ENCODE results near the gene GATAD1. TPM values are rescaled to one million over a fixed set of nuclear protein-coding genes. Genes with fewer than 3 reads are reported as not detected.

GATAD1 gene
- total and polyA plus RNA-seq, 2 of the 13 experiments (the other 11 are each of a cell fraction or from before 2014, with no cell fraction given), result 20.6 to 42.1 TPM

- no peak for TF ChIP-seq ZHX1 (CRISPR knock-in tag; IDR thresholded peaks at IDR 0.05; ENCODE audit: low read depth)
Observed at GRCh38 chr7:92460510-92460909, 13.2 kb downstream of the GATAD1 start (continued).

GRCh38 chr7:92461027-92462003, 14.0 kb downstream of the GATAD1 start:
- BruUV-seq (replicated peaks), result no TSS peak
- Histone ChIP-seq H2AFZ (ENCODE audit: low read length) (no peak overlapping the region), H3K27me3 (ENCODE audit: control insufficient read depth in 1 of 2, insufficient read depth in 2 of 2, low read length in 2 of 2) (no peaks in the 10 kb centered on the region), H3K27ac (ENCODE audit: extremely low read length, insufficient read depth, low read length) (no peak overlapping the region), H3K4me1 (ENCODE audit: insufficient read depth, low read length) (no peaks in the 10 kb centered on the region), H3K79me2 (ENCODE audit: insufficient read depth, low read length) (no peaks in the 10 kb centered on the region), H3K36me3 (replicated peaks in 1 of 2; ENCODE audit: control insufficient read depth in 1 of 2, insufficient read depth in 2 of 2, low read length in 2 of 2) (peaks cover under 1 to 7% of the 10 kb centered on the region in 2 experiments; a peak in 4 of 5 replicates), H3K4me2 (ENCODE audit: low read depth, low read length) (0 out of 2 replicates have a peak overlapping the region, but pooled peaks have one; percentile 2), H3K9me3 (ENCODE audit: low read length) (no peaks in the 10 kb centered on the region), H4K20me1 (ENCODE audit: insufficient read depth, low read length) (no peaks in the 10 kb centered on the region), H3K4me3 (replicated peaks in 1 of 3; ENCODE audit: insufficient read depth in 1 of 3, low read depth in 2 of 3, low read length in 3 of 3) (no peak overlapping the region), H3K9ac (ENCODE audit: insufficient read depth, low read depth, low read length) (no peak overlapping the region)
- POLR2A ChIA-PET, result no interaction called here
- FAIRE-seq (no peak), ATAC-seq (peak; percentile 90), DNase-seq (ENCODE audit: low spot score) (peak; percentile 29)
- in situ Hi-C loops (cut with HindIII; ENCODE audit: extremely low pct_ligation_motif_present, low pct_unique_long_range_greater_than_20kb), result no loop called here
- CTCF ChIA-PET (ENCODE audit: low intra/inter-chr PET ratio, low total read pairs), result no interaction called here
- intact Hi-C loops (cut with micrococcal nuclease; ENCODE audit: unreplicated experiment), result loop anchor here (5.0 to 10.0 kb wide), 3 partner anchors 39 to 593 kb away; partner anchors contain the start of gene MTERF1
- WGBS (ENCODE audit: low lambda C conversion rate), result 66% methylated on average over 8 of the region's 8 CpGs
- TF ChIP-seq CREB1 (IDR thresholded peaks at IDR 0.05), result no peak
- TF ChIP-seq CREB1 (CRISPR knock-in tag; IDR thresholded peaks at IDR 0.05), result no peak
- peak; percentile 55 for TF ChIP-seq STAG1 (CRISPR knock-in tag; IDR thresholded peaks at IDR 0.05)
- peak; percentile 44; the same call in 1 of the 2 replicates for TF ChIP-seq SMC3 (IDR thresholded peaks at IDR 0.05; ENCODE audit: low read length)
- TF ChIP-seq CTCF (CRISPR knock-in tag; IDR thresholded peaks at IDR 0.05), result peak; percentile 66
- TF ChIP-seq RAD21 (CRISPR knock-in tag; IDR thresholded peaks at IDR 0.05), result 0 out of 2 replicates have a peak, but pooled peaks have one; percentile 15
- TF ChIP-seq ARNT (IDR thresholded peaks at IDR 0.05), result no peak
